Fibroblast of lung (primary cell): Measurements from ENCODE around the gene PPARG.

Experiments
- CTCF ChIP-seq, 2 donors: IDR thresholded peaks in 1 of 2; conservative IDR thresholded peaks in 1 of 2; 1 replicate in 1 of 2; 2 replicates in 1 of 2; pipeline ENCODE4 v1.5.1; 2011 to 2012; ENCODE audit warnings: low read length in 2 of 2, control low read depth in 1 of 2, inconsistent platforms in 1 of 2, low read depth in 1 of 2, mild to moderate bottlenecking in 1 of 2
- EZH2 ChIP-seq: IDR thresholded peaks from 2 replicates; pipeline ENCODE4 v1.5.1; 2012; ENCODE audit warnings: low read length, control low read depth, mild to moderate bottlenecking; ENCODE audit errors: missing control alignments

- TF ChIP-seq CTCF (conservative IDR thresholded peaks at IDR 0.05 in 1 of 2, IDR thresholded peaks at IDR 0.05 in 1 of 2; ENCODE audit: low read depth in 1 of 2, low read length in 2 of 2) (no peak), EZH2 (no peak)
Measured at GRCh38 chr3:12465151-12465835, 176.4 kb downstream of the PPARG start.
